GM20000 (cell line): ENCODE results near the gene CDC25A.

Experiments used
- DNase-seq: peaks from one replicate; pipeline ENCODE4 v3.0.0; 2012; ENCODE audit warnings: low spot score
- TF ChIP-seq, protein P1 (sequence below): IDR thresholded peaks from 2 replicates; pipeline ENCODE4 v1.5.1; 2012; ENCODE audit warnings: mild to moderate bottlenecking, control low read depth; ENCODE audit errors: extremely low read depth, missing control alignments

Gene CDC25A

DNA sequence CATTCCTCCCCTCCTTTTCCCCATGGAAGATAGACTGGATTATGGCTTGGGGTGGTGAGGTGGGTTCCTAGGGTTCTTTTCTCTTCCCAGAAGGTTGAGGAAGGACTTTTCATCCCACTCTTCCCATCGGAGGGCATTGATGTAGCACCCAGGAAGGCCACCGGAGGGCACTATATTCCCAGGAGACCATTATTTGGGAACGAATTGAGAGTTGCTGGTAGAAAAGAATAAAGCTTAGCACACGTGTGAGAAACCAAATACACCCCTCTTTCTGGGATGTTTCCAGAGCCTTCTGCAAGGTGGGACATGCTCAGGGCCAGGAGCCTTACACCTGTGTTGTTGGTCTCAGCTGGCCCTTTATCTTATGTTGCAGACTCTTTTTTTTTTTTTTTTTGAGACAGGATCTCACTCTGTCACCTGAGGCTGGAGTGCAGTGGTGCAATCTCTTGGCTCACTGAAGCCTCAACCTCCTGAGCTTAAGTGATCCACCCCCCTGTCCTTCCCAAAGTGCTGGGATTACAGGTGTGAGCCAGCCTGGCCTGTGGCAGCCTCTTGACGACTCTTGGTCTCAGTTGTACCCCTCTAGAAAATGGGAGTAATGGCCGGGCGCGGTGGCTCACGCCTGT is 6.3 kb upstream of the CDC25A start:
- DNase-seq = peak; percentile 61
- TF ChIP-seq, protein P1, sequence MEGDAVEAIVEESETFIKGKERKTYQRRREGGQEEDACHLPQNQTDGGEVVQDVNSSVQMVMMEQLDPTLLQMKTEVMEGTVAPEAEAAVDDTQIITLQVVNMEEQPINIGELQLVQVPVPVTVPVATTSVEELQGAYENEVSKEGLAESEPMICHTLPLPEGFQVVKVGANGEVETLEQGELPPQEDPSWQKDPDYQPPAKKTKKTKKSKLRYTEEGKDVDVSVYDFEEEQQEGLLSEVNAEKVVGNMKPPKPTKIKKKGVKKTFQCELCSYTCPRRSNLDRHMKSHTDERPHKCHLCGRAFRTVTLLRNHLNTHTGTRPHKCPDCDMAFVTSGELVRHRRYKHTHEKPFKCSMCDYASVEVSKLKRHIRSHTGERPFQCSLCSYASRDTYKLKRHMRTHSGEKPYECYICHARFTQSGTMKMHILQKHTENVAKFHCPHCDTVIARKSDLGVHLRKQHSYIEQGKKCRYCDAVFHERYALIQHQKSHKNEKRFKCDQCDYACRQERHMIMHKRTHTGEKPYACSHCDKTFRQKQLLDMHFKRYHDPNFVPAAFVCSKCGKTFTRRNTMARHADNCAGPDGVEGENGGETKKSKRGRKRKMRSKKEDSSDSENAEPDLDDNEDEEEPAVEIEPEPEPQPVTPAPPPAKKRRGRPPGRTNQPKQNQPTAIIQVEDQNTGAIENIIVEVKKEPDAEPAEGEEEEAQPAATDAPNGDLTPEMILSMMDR = peak; percentile 65

DNA sequence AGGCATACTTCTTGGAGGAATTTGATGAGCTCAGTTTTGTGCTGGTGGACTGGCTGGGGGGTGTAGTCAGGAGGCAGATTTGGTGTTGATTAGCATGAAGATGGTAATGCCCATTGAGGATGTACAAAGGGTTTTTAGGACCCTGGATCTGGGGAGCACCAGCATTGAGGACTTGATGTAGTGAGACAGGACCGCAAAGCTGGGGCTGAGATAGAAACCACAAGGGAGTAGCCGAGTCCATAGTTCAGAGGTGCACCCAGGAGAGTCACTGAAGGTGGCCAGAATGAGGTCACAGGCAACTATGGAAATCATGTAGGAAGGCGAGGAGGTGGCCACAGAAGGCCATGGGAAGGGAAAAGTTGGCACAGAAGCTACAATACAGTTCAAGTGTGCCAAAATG is 2.7 kb upstream of the CDC25A start:
- TF ChIP-seq, protein P1 = no peak
- no peak for DNase-seq

DNA sequence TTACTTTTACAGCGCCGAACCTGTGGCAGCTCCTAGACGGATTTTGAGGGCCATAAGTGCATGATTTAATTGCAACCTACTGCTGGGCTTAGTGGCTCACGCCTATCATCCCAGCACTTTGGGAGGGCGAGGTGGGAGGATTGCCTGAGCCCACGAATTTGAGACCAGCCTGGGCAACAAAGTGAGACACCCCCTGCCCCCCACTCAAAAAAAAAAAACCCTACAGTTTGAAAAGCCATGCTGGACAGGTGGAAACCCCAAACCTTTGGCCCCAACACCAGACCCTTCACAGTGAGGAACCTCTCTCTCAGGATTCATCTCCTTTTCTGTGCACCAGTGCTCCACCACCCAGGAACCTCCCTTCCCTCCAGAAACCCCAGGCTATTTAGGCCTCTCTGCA is 1.1 kb upstream of the CDC25A start:
- DNase-seq = no peak
- TF ChIP-seq, protein P1 = no peak

DNA sequence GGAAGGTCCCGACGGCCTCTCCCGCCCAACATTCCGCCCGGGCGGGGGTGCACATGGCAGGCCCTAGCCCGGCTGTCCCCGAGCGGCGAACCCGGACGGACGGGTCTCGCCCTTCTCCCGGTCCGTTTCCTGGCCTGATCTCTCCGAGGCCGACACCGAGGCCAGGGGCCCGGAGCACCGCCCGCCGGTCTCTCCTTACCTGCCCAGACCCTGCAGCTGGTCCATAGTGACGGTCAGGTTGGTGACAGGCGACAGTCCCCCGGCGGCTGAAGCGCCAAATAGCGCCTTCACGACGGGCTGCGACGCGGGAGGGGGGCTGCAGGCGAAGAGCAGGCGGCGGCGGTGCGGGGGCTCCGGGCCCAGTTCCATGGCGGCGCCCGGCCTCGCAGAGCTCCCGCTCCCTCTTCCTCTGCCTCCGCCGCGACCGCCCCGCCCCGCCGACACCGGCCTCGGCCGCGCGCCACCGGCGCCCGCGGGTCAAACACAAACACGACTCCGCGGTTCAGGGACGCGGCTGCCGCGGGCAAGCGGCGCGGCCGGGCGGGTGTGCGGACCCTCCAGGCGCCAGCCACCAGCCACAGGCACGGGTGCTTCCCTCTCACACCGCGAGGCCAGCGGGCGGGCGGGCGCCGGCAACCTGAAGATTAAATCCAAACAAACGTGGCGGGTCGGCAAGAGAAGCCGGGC is 495 bp downstream of the CDC25A start:
- DNase-seq = peak; percentile 62
- TF ChIP-seq, protein P1 = no peak

DNA sequence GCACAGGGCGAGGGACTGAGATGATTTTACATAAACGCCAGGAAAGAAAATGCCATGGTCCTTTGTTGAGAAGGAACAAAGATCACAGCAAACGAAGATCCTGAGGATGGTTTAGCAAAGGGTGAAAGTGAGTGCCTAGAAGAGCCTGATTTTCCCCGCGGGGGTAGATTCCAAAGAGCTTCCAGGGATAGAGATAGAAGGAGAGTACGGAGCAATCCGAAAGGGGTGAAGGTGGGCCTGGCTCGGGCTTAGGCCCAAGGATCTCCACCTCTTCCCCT is 977 bp downstream of the CDC25A start:
- TF ChIP-seq, protein P1 = no peak

DNA sequence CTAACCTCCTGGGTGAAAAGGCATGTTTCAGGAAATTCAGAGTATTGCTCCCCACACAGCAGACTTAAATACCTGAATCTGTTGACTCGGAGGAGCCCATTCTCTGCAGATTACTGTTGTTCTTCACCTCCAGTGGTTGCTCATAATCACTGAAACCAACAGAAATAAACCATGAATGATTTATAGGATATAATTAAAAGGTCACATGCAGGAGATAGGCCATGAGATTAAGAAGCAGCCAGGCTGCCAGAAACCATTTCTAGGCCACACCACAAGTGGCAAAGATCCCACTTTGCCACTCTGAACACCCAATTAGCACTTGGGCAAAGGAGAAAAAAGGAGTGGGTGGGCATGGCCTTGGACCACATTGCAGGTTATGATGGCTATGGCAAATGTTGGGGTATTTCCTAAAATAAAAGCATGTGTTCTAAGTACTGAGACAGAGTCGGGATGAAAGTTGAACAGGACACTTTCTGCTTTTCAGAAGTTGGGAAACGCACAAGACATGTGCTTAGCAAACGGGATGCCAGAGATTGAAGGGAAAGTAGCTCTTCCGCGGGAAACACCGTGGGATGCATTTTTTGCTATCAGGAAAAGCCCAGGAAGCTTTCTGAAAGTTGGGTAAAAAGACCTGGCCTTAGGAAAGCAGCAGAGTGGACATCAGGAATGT is 1.5 kb downstream of the CDC25A start:
- no peak for DNase-seq
- TF ChIP-seq, protein P1 = no peak

More for the DNA sequence above, 977 bp downstream of the CDC25A start:
- no peak for DNase-seq

DNA sequence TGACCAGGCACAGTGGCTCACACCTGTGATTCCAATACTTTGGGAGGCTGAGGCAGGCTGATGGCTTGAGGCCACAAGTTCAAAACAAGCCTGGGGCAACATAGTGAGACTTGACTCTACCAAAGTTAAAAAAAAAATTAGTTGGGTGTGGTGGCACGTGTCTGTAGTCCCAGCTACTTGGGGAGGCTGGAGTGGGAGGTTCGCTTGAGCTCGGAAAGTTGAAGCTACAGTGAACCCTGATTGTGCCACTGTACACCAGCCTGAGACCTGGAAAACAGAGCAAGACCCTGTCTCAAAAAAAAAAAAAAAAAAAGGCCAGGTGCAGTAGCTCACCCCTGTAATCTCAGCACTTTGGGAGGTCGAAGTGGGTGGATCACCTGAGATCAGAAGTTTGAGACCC is 3.1 kb downstream of the CDC25A start:
- DNase-seq = no peak
- TF ChIP-seq, protein P1 = no peak
